Measurements from ENCODE around the gene FZR1.

GRCh38 chr19:3492131-3492839 is 13.8 kb upstream of the FZR1 start:
- TF ChIP-seq CTCF (IDR thresholded peaks at IDR 0.05; ENCODE audit: insufficient read depth, low read length, poor library complexity, severe bottlenecking): no peak
- no peak for TF ChIP-seq EZH2phosphoT487 (conservative IDR thresholded peaks at IDR 0.05; ENCODE audit: low read length)
